ENCODE data around the gene MOB2.
"Not testable (repeated sequence)": the region's sequence is repeated elsewhere in the genome, so short reads cannot be mapped to it uniquely, and the experiment has no call there.

The MOB2 gene

DNA sequence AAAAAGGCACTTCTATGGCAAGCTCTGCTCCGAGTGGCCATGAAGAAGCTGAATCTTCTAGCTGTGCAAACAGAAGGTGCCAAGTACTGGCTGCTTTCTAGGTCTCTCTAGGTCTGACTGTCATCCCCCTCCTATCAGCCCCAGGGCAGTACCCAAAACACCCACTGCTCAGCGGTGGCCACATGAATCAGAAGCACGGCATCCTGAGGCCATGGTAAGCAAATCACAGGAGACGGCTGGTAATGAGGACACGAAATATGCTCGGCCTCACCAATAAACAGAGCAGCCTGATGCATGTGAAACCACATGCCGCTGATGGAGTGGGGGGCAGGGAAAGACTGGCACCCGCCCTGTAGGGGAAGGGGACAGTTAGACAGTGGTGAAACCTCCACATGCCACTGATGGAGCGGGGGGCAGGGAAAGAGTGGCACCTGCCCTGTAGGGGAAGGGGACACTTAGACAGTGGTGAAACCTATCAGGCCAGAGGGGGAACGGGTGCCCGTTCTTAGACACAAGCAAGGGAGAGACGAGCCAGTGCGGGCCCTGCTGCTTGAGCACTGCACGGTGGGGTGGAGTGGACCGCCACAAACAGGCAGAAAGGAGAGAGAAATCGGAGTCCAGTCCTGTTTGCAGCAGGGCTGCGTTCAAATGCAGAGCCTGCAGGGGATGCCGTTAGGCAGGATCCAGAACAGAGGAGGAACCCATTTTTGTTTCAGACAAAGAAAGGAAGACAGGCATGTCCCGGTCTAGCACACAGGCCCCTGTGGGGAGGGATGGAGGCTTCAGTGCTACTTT, 29.9 kb upstream of the MOB2 start:
- TF ChIP-seq, protein P1, sequence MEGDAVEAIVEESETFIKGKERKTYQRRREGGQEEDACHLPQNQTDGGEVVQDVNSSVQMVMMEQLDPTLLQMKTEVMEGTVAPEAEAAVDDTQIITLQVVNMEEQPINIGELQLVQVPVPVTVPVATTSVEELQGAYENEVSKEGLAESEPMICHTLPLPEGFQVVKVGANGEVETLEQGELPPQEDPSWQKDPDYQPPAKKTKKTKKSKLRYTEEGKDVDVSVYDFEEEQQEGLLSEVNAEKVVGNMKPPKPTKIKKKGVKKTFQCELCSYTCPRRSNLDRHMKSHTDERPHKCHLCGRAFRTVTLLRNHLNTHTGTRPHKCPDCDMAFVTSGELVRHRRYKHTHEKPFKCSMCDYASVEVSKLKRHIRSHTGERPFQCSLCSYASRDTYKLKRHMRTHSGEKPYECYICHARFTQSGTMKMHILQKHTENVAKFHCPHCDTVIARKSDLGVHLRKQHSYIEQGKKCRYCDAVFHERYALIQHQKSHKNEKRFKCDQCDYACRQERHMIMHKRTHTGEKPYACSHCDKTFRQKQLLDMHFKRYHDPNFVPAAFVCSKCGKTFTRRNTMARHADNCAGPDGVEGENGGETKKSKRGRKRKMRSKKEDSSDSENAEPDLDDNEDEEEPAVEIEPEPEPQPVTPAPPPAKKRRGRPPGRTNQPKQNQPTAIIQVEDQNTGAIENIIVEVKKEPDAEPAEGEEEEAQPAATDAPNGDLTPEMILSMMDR (IDR thresholded peaks at IDR 0.05; ENCODE audit: low read depth, low read length, missing control alignments), result peak; percentile 17
- in situ Hi-C loops (cut with HindIII; ENCODE audit: low pct_ligation_motif_present, low sequenced_read_pairs), result no loop called here
- Histone ChIP-seq H3K4me3 (ENCODE audit: low read depth, low read length) (no peak overlapping the region), H3K27me3 (replicated peaks) (no peaks in the 10 kb centered on the region), H3K36me3 (replicated peaks) (no peaks in the 10 kb centered on the region), H3K27ac (no peak overlapping the region)
- peak; percentile 33 for DNase-seq

DNA sequence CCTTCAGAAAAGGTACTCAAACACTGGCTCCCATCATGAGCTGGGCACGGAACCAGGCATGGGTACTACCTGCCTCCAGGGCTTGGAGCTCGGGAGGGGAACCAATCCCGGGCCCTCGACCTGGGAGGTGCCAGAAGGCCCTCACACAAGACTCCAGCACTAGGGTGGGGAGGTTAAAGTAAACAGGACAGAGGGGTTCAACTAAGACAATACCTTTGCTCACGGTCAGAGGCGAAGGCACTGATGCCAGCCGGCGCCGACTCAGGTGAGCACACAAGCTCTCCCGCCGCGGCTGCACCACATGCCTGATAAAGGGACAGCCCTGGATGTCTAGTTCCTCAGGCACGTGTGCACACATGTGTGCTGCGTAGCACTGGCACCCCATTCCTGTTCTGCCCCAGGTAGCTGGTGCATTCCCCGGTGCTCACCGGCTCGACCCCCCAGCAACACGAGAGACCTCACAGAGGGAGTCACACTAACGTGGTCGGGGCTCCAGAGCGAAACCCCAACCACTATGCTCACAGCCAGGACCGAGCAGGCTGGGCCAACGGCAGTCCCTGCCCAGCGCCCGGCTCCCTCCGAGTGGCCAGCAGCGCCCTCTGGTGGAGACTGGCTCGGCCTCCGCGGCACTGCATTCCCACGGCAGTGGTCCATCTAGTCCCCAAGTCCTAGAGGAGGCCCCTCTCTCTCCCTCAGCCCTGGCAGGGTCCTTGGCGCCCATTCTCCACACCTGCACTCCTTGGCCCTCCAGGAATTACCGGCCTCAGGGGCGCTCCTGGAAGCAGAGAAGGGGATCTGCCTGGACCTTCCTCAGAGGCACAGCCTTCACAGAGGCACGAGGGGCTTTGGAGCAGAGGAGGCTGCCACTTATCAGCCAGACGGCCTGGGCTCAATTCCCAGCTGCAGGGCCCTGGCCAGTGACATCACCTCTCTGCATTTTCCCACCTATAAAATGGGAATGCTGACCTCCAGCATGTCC, 28.8 kb upstream of the MOB2 start:
- DNase-seq, result peak; percentile 54
- TF ChIP-seq, protein P1 (IDR thresholded peaks at IDR 0.05; ENCODE audit: low read depth, low read length, missing control alignments), result peak; percentile 94
- Histone ChIP-seq H3K4me3 (ENCODE audit: low read depth, low read length) (no peak overlapping the region), H3K27ac (no peak overlapping the region), H3K27me3 (replicated peaks) (no peaks in the 10 kb centered on the region), H3K36me3 (replicated peaks) (no peaks in the 10 kb centered on the region)
- in situ Hi-C loops (cut with HindIII; ENCODE audit: low pct_ligation_motif_present, low sequenced_read_pairs), result no loop called here

DNA sequence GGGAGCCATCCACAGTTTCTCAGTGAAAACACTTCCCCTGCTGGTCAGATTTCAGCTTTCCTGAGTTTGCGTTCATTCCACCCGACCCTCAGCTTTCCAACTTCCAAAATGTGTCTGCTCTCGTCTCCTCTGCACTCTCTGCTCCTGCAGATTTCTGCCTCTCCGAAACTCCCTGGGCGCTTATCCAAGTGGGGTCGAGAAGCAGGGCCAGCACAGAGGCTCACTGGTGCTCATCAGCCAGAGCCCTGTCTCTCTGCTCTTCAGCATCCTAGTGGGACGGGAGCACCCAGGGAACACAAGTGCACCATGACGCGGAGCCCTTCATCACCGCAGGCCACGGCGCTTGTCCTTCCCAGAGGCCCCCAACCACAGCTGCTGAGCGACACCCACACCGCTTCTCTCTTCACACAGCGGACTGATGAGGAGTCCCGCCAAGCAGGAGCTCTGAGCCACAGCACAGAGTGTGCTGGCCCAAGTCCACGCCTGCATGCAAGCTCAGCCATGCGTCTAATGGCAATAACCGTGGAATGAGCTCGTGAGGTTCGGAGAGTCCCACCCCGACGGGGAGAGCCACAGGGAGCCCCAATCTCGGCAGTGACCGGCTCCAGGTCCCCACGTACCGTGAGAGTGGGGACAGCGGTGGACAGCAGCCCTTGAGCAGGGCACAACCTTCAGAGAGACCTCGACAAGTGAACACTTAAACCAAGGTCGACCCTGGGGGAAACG, 27.9 kb upstream of the MOB2 start:
- Histone ChIP-seq H3K4me3 (ENCODE audit: low read depth, low read length) (no peak overlapping the region), H3K36me3 (replicated peaks) (no peaks in the 10 kb centered on the region), H3K27me3 (replicated peaks) (no peaks in the 10 kb centered on the region), H3K27ac (no peak overlapping the region)
- in situ Hi-C loops (cut with HindIII; ENCODE audit: low pct_ligation_motif_present, low sequenced_read_pairs), result no loop called here
- no peak for DNase-seq
- TF ChIP-seq, protein P1 (IDR thresholded peaks at IDR 0.05; ENCODE audit: low read depth, low read length, missing control alignments), result no peak

DNA sequence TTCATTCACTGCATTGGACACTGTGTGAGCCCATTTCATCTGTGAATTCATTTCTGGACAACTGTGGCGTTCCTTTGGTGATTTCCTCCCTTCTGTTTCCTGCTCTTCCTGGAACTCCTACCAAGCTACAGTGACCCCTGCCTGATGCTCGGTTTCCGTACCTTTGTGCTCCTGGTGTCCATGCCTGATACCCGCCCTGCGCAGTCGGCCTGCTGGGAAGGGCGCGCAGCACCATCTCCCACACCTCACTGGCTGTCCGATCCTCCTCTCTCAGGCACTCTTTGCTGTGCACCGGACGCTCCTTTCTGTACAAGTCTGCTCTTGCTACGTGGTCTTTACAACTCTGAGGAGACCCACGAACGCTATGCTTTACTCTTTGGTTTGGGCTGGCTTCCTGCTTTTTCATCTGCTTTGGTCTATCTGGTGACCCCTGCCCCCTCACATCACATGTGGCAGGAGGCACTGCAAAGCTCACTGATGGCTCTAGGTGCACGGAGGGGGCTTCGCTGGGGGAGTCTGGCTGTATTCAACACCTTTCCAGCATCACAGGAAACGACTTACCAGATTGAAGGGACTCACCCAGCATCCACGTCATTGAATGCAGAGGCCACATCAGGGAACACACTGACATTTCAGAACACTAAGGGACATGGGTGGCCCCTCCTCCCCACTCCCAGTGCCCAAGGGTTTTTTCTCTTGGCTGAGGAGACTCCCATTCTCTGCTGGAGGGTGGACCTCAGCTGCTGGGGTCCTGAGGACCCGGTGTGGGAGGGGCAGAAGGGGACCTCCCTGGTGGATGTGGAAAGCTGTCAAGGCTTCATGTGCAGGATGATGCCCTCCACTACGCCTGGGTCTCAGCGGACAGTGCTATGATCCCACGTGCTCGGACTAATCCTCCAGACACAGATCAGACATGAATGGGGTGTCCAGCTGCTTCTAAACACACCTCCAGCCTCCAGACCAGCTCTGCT, 27.0 kb upstream of the MOB2 start:
- H3K27me3 ChIP-seq (replicated peaks), result no peaks in the 10 kb centered on the region
- H3K27ac ChIP-seq, result no peak overlapping the region
- H3K36me3 ChIP-seq (replicated peaks), result no peaks in the 10 kb centered on the region
- TF ChIP-seq, protein P1 (IDR thresholded peaks at IDR 0.05; ENCODE audit: low read depth, low read length, missing control alignments), result no peak
- DNase-seq, result no peak
- no peak overlapping the region for H3K4me3 ChIP-seq (ENCODE audit: low read depth, low read length)
- in situ Hi-C loops (cut with HindIII; ENCODE audit: low pct_ligation_motif_present, low sequenced_read_pairs), result no loop called here

DNA sequence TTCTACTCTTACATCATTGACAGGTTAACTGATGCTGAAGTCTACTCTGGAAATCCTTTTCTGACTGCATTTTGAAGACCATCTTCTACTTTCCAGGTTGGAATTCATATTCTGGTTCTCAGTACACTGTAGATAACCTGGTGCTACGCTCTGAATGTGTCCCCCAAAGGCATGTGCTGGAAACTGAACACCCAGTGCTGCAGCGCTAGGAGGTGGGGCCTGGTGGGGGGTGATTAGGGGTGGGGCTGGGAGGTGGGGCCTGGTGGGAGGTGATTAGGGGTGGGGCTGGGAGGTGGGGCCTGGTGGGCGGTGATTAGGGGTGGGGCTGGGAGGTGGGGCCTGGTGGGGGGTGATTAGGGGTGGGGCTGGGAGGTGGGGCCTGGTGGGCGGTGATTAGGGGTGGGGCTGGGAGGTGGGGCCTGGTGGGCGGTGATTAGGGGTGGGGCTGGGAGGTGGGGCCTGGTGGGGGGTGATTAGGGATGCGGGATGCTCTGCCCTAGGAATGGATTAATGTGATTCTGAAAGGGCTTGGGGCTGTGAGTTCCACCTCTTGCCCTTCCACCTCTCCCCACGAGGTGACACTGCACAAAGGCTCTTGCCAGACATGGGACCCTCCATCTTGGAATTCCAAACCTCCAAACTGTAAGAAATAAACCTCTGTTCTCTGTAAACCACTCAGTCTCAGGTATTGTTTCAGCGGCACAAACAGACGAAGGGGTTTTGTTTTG, 26.1 kb upstream of the MOB2 start:
- H3K27me3 ChIP-seq (replicated peaks); H3K27ac ChIP-seq; in situ Hi-C loops (cut with HindIII; ENCODE audit: low pct_ligation_motif_present, low sequenced_read_pairs); H3K36me3 ChIP-seq (replicated peaks); H3K4me3 ChIP-seq (ENCODE audit: low read depth, low read length); DNase-seq: not testable (repeated sequence)
